Measurements from ENCODE around the gene PPFIA1. TPM values are rescaled to one million over a fixed set of nuclear protein-coding genes. Genes with fewer than 3 reads are reported as not detected.

Gene PPFIA1
- total RNA-seq, 1 experiment from 2014 or later, result 63.4 TPM

DNA sequence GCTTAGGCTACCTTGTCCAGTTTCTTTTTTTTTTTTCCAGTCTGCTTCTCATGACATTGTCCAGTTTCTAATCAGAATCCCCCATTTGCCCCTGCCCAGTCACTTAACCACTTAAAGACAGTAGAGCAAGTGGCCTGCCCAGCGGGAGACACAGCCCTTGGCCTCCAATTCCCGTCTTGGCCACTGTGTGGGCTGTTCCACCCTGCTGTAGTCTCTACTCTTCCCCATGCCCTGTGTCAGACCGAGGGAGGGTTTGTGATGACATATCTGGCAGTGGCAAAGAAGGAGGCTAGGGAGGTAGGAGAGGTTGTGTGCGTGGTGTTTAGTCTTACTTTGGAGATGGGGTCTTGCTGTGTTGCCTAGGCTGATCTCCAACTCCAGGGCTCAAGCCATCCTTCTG lies 11.5 kb downstream of the PPFIA1 start:
- Histone ChIP-seq H3K23ac (ENCODE audit: insufficient read length, low read depth, low read length) (no peak overlapping the region), H3K79me1 (ENCODE audit: insufficient read depth, low read depth, low read length, poor library complexity, severe bottlenecking) (peaks cover 16% of the 10 kb centered on the region), H3K9ac (ENCODE audit: extremely low read depth, insufficient read length, low read length) (no peak overlapping the region), H2BK20ac (ENCODE audit: low read depth, low read length, poor library complexity, severe bottlenecking) (no peak overlapping the region), H2BK120ac (ENCODE audit: low read depth, low read length, poor library complexity, severe bottlenecking) (no peak overlapping the region), H2BK5ac (ENCODE audit: insufficient read length, low read length) (no peak overlapping the region), H2AFZ (ENCODE audit: low read length) (no peak overlapping the region), H3K56ac (ENCODE audit: insufficient read length, low read depth, low read length) (no peak overlapping the region), H4K8ac (replicated peaks; ENCODE audit: insufficient read length, low read depth, low read length) (no peak overlapping the region), H3K79me2 (ENCODE audit: insufficient read depth, low read length) (peaks cover 11% of the 10 kb centered on the region), H2BK15ac (ENCODE audit: low read depth, low read length) (no peak overlapping the region), H3T11ph (ENCODE audit: low read length) (no peak overlapping the region), H3K14ac (ENCODE audit: insufficient read depth, low read length) (no peak overlapping the region), H2BK12ac (ENCODE audit: insufficient read length, low read depth, low read length) (no peak overlapping the region), H3K23me2 (ENCODE audit: insufficient read length, low read depth, low read length, poor library complexity, severe bottlenecking) (no peaks in the 10 kb centered on the region), H3K4ac (ENCODE audit: low read depth, low read length) (no peak overlapping the region), H3K9me3 (ENCODE audit: control insufficient read depth, low read depth, low read length) (no peaks in the 10 kb centered on the region), H4K91ac (ENCODE audit: insufficient read length, low read depth, low read length) (no peak overlapping the region), H4K5ac (ENCODE audit: insufficient read length, low read depth, low read length) (no peak overlapping the region), H3K27ac (ENCODE audit: insufficient read length, low read depth, low read length) (no peak overlapping the region), H3K18ac (ENCODE audit: insufficient read length, low read depth, low read length) (no peak overlapping the region), H3K4me1 (ENCODE audit: insufficient read depth, low read length) (no peaks in the 10 kb centered on the region; the same call in 1 of the 2 replicates), H3K4me2 (ENCODE audit: insufficient read depth, insufficient read length, low read length) (no peak overlapping the region), H4K20me1 (ENCODE audit: control insufficient read depth, insufficient read depth, insufficient read length) (no peaks in the 10 kb centered on the region), H2AK5ac (ENCODE audit: insufficient read length, low read length) (no peak overlapping the region), H3K27me3 (ENCODE audit: insufficient read depth, low read length) (no peaks in the 10 kb centered on the region)
- no peak for DNase-seq
- no peaks in the 10 kb centered on the region for H3K9me3 Mint-ChIP-seq
- H3K4me3 Mint-ChIP-seq, result peak overlapping the region in 1 of 2 experiments; percentile 40; a peak in 1 of 5 replicates
- no peaks in the 10 kb centered on the region for H3K27me3 Mint-ChIP-seq (ENCODE audit: low read depth)
- H3K4me1 Mint-ChIP-seq, result peaks cover 13 to 14% of the 10 kb centered on the region in 2 experiments; a peak in 3 of 4 replicates
- TF ChIP-seq CTCF (conservative IDR thresholded peaks at IDR 0.05), result peak; percentile 15; the same call in 1 of the 3 replicates
- H3K27ac Mint-ChIP-seq, result peak overlapping the region; percentile 13 to 72 (median 43); a peak in 5 of 7 replicates
- H3K36me3 Mint-ChIP-seq (ENCODE audit: insufficient read depth in 1 of 3, low read depth in 3 of 3), result peaks cover 40 to 85% (median 82%) of the 10 kb centered on the region in 3 experiments; a peak in 6 of 7 replicates
- no CpG with 5 or more reads among the region's 4 CpGs for WGBS (ENCODE audit: extremely low coverage, insufficient read length, low lambda C conversion rate)

Data from H9 (cell line).